Epithelial cell of proximal tubule (primary cell): Measurements from ENCODE around the gene RER1. TPM values are rescaled to one million over a fixed set of nuclear protein-coding genes. Genes with fewer than 3 reads are reported as not detected.

Source experiments
- DNase-seq: peaks from one replicate; pipeline ENCODE4 v3.0.0-alpha.2; 2011; ENCODE audit warnings: low read depth
- H3K4me3 ChIP-seq: 2 replicates; pipeline ENCODE4 v1.5.1; 2011; ENCODE audit warnings: low read depth, mild to moderate bottlenecking, low read length
- CTCF ChIP-seq: conservative IDR thresholded peaks from 2 replicates; pipeline ENCODE4 v1.5.1; 2012; ENCODE audit warnings: low read depth, mild to moderate bottlenecking, low read length
- total RNA-seq: library from RNA; depleted of rRNA; stranded (reverse); fragments of >200 nt; gene quantifications from 2 replicates; pipeline ENCODE4 v1.2.3, GENCODE V29; 2015

Gene RER1
- total RNA-seq, 1 donor from 2014 or later = 185 TPM

GRCh38 chr1:2430592-2430973, 38.9 kb downstream of the RER1 start:
- no peak overlapping the region for H3K4me3 ChIP-seq
- DNase-seq = no peak
- TF ChIP-seq CTCF = no peak

- DNase-seq = no peak
- no peak overlapping the region for H3K4me3 ChIP-seq
- TF ChIP-seq CTCF = no peak
Observed at GRCh38 chr1:2431103-2431502, 39.5 kb downstream of the RER1 start.

DNA sequence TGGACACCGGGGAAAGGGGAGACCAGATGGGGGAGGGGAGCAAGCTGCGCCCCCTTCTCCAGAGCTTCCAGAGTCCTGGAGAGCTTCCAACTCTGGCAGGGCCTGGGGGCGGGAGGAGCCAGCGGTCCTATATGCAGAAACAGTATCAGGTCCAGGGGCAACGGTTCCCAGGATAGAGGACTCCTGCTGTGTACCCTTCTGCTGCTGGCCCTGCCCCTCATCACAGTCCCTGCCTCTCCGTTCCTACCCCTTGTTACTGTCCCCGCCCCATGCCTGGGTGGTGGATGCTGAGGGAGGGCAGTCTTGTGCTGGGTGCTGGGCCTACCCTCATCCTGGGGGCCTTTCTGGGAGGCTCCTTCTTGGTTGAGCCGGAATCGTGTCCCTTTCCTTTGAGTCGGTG, 39.9 kb downstream of the RER1 start:
- H3K4me3 ChIP-seq = no peak overlapping the region
- no peak for DNase-seq
- no peak for TF ChIP-seq CTCF

DNA sequence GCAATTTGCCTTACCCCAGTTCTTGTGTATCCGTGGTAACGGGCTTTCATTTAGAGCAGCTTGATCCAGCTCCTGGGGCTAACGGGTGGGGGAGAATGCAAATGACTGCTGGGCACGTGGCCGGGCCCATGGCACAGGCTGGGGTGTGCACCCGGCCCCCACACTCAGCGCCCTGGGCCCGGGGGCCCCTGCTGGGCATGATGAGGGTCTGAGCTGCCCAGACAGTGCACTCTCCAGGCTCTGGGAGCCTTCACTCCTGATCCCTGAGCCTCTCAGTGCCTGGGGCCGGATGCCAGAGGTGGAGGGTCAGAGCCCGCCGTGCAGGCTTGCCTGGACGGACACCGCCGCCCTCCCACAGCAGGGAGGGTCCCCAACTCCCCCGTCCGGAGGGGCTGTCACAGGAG, 40.8 kb downstream of the RER1 start:
- no peak for TF ChIP-seq CTCF
- no peak overlapping the region for H3K4me3 ChIP-seq
- DNase-seq = no peak

DNA sequence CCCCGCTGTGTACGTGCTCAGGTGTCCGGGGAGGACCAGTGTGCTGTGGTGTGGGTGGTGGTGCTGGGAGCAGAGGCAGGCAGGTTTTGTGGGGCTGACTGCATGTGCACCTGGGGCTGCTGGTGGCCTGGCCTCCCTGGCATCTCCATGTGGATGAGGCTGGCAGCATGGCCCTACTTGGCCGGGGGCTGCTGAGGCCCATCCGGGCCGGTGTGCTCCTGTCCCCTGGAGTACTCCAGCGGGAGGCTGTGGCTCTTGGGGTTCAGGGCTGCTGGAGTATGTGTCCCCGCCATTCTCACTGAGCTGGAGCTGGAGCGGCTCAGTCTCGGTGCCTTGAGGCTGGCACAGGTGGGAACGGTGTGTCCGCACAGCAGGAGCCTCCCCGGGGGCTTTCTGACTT, 41.6 kb downstream of the RER1 start:
- no peak for DNase-seq
- no peak overlapping the region for H3K4me3 ChIP-seq
- TF ChIP-seq CTCF = no peak

GRCh38 chr1:2433936-2434655, 42.5 kb downstream of the RER1 start:
- no peak for TF ChIP-seq CTCF

DNA sequence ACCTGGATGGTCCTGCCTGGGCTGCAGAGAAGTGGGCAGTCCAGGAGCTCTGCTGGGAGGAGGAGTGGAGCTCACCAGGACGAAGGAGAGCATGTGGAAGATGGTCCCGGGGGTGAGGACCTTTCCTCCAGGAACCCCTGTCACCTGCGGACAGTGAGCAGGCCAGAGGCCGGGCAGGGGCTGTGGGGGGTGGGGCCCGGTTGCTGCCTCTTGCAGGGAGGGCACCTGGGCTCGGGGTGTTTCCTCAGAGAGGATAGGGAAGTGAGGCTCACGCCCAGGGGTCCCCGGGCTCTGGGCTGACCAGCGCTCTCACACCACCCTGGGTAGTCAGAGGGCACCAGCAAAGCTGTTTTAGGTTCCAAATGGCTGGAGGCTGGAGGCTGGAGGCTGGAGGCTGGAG, 43.5 kb downstream of the RER1 start:
- H3K4me3 ChIP-seq = no peak overlapping the region
- no peak for DNase-seq
- no peak for TF ChIP-seq CTCF

More at GRCh38 chr1:2433936-2434655, 42.5 kb downstream of the RER1 start:
- no peak for DNase-seq
- no peak overlapping the region for H3K4me3 ChIP-seq
